ENCODE measurements around the gene GPX4. TPM values are rescaled to one million over a fixed set of nuclear protein-coding genes. Genes with fewer than 3 reads are reported as not detected.

The GPX4 gene
- total and polyA plus RNA-seq, 2 of the 13 experiments (the other 11 are each of a cell fraction or from before 2014, with no cell fraction given), result 535 to 613 TPM

- TF ChIP-seq FIP1L1 (IDR thresholded peaks at IDR 0.05; ENCODE audit: borderline replicate concordance, insufficient read depth, low read depth, low read length) (no peak), SYNCRIP (IDR thresholded peaks at IDR 0.05; ENCODE audit: insufficient read depth, low read depth, low read length) (no peak), JUNB (CRISPR knock-in tag; IDR thresholded peaks at IDR 0.05; ENCODE audit: borderline replicate concordance) (peak; percentile 82), FOXK1 (CRISPR knock-in tag; IDR thresholded peaks at IDR 0.05; ENCODE audit: borderline replicate concordance, low read depth) (peak; percentile 10; the same call in 1 of the 2 replicates), TARDBP (CRISPR knock-in tag; IDR thresholded peaks at IDR 0.05) (no peak), CREM (IDR thresholded peaks at IDR 0.05) (no peak), CREM (CRISPR knock-in tag; IDR thresholded peaks at IDR 0.05) (no peak), THAP11 (CRISPR knock-in tag; IDR thresholded peaks at IDR 0.05) (peak; percentile 46), ZBTB39 (CRISPR knock-in tag; IDR thresholded peaks at IDR 0.05) (no peak), ZNF747 (CRISPR knock-in tag; IDR thresholded peaks at IDR 0.05; ENCODE audit: borderline replicate concordance) (0 out of 2 replicates have a peak, but pooled peaks have one; percentile 11), REPIN1 (CRISPR knock-in tag; IDR thresholded peaks at IDR 0.05; ENCODE audit: borderline replicate concordance, low read depth) (no peak), ZNF879 (CRISPR knock-in tag; IDR thresholded peaks at IDR 0.05) (no peak), ZNF7 (CRISPR knock-in tag; IDR thresholded peaks at IDR 0.05) (no peak), ZNF512B (CRISPR knock-in tag; IDR thresholded peaks at IDR 0.05; ENCODE audit: borderline replicate concordance) (no peak), HMGXB4 (CRISPR knock-in tag; IDR thresholded peaks at IDR 0.05; ENCODE audit: borderline replicate concordance in 1 of 2, low read depth in 1 of 2) (peak in 1 of 2 experiments; percentile 13; a peak in 1 of 4 replicates), ZNF776 (CRISPR knock-in tag; IDR thresholded peaks at IDR 0.05) (no peak), ZNF597 (CRISPR knock-in tag; IDR thresholded peaks at IDR 0.05) (no peak)
- TF ChIP-seq, protein P1, sequence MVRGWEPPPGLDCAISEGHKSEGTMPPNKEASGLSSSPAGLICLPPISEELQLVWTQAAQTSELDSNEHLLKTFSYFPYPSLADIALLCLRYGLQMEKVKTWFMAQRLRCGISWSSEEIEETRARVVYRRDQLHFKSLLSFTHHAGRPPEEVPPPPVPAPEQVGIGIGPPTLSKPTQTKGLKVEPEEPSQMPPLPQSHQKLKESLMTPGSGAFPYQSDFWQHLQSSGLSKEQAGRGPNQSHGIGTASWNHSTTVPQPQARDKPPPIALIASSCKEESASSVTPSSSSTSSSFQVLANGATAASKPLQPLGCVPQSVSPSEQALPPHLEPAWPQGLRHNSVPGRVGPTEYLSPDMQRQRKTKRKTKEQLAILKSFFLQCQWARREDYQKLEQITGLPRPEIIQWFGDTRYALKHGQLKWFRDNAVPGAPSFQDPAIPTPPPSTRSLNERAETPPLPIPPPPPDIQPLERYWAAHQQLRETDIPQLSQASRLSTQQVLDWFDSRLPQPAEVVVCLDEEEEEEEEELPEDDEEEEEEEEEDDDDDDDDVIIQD (CRISPR knock-in tag; IDR thresholded peaks at IDR 0.05; ENCODE audit: low read depth), result no peak
Observed at GRCh38 chr19:1102407-1103131, 1.2 kb upstream of the GPX4 start (continued).
